Stimulated activated CD8-positive, alpha-beta memory T cell treated with anti-CD3 and anti-CD28 coated beads, Interleukin-4, amount 100 ng/mL, for 24 hours (primary cell): ENCODE results near the gene CFAP58.

Source experiments
- DNase-seq: peaks from one replicate; pipeline ENCODE4 v3.0.0-alpha.2; 2020; ENCODE audit warnings: low read depth

CFAP58 gene

DNA sequence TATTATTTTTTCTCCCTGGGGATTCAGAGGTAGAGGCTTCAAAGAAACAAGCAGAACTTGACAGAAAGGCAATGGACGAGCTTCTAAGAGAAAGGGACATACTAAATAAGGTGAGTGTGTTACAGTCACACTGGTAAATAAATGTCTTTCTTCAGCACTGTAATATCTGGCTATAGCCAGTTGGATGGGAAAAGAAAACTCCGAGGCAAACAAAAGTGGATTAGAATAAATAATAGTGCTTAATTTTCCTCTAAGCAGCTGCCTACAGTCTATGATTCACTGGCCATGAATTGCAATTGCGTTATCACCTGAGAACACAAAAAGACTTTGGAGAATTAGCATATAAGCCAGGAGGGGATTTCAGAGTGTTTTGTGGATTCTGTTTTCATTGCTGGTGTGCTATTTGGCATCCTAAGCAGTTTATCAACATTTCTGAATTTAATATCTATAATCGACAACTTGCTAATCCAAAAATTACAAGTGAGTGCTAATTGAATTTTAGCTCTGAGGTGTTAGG lies 23.2 kb downstream of the CFAP58 start:
- no peak for DNase-seq

DNA sequence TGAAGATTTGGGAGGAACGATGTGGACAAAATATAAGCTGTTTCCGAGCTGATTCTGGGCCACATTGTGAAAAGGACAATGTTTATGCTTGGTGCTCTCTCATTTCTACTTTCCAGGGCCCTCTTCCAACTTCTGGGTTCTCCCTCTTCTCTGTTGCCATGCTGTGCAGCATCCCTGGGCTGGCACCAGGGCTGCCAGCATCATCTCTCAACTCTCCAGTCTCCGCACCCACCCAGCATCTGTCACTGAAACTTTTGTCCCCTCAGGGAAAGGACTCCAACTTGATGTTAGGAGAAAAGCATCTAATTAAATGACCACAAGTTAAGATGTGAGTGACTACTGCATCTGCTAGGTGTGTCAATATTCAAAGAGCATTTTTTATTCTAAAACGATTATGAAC lies 26.7 kb downstream of the CFAP58 start:
- no peak for DNase-seq

DNA sequence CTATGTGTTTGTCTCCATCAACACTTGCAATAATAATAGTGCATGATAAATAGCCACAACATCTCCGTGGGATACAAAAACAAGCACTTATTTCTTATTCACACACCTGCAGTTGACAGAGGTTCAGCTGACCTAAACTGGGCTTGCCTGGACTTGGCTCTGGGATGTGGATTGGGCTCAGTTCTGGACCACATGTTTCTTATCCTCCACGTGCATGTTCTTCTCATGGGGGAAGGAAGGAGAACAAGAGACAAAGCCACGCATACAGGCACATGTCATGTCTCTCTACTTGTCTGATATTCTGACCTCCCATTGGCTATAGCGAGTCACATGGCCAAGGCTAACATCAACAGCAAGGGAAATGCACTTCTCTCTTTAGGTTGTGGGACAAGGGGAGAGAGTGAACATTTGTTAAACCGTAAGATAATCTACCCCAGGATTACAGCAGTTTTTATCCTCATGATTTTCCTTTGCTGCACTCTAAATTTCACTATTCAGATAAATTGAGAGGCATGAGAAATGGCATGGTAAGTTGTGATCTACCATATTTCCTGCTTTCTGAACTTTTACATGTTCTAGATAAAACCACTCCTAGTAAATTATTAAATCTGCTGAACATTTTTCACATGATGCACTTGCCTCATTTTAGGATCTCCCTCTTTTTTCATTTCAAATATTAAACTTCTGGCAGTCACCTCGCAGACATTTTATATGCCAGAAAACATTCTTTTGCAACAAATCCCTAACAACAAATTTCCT lies 33.7 kb downstream of the CFAP58 start:
- DNase-seq, result no peak

DNA sequence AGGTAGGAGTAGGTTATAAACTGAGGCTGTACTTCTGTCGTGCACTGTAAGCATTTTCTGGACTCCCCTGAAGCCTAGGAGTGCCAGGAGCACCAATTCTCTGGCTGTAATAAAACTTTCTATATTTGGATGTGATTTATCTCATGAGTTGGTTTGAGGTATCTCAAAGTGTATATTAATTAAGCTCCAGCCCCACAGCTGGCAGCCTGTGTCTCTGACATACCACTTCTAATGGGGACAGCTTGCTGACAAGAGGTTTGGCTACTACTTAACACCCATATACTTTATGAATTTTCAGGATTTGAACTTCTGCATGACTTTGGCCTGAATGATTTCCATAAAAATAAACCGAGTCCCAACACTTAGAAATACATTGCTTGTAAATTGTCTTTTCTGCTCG lies 35.2 kb downstream of the CFAP58 start:
- DNase-seq, result no peak

DNA sequence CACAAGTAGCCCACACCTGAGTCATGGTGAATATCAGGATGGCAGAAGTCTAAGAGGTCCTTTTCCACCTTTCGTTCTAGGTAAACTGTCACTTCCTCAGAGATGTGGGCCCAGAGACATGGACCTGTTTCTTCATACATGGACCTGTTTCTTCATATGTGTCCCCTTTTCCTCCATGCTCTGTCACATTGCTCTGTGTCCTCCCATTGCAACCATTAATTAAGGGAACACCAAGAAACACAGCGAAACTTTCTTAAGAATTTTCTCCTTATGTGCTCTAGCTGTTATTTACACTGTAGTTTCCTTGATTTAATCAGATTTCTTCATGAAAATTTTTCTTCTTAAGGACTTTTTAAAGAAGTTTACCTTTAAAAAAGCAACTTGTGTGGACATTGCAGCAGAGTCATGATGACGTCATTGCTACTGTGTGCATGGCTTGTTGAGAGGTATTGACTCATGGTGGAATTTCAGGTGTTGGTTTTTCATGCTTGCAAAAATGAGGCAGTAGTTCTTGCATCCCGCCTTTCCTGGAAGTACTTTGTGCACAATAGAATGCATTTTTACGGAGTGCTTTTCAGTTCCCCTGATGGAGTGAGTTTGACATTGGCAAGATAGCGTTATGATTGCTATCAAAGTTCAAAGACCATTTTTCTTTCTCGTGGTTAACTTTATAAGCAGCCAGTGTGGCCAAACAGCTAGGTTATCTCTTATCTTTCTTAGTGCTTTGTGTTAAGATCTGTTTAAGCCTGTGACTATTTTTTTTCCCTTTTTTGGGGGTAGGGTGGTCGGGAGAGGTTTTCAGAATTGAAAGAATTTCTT lies 37.7 kb downstream of the CFAP58 start:
- DNase-seq, result no peak

DNA sequence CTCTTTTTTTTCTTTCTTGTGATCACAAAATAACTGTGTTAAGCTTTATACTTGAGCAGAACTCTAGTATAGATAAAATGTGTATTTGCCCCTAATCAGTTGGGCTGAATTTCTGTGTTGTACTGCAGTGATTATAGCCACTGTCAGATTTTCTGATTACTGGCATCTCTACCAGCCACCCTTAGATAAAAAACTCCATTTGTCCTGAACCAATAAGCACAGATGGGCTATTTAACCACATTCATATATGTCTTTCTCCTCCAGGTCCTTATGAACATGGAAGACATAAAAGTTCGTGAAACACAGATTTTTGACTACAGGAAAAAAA lies 38.3 kb downstream of the CFAP58 start:
- DNase-seq, result no peak

DNA sequence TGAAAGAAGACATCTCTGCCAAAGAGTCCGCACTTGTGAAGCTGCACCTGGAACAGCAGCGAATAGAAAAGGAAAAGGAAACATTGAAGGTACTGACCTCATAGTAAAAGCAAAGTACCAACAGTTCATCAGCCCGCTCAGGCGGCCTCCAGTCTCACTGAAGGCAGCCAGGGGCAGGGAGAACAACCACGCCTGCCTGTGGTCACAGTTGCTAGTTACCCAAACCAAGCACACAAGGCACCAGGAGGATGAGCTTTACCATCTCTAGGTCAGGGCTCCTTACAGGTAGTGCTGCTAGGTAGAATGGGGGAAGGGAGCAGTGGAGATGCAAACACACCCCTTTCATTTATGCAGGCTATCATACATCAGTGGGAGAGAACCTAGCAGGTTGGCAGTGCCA lies 39.8 kb downstream of the CFAP58 start:
- no peak for DNase-seq

DNA sequence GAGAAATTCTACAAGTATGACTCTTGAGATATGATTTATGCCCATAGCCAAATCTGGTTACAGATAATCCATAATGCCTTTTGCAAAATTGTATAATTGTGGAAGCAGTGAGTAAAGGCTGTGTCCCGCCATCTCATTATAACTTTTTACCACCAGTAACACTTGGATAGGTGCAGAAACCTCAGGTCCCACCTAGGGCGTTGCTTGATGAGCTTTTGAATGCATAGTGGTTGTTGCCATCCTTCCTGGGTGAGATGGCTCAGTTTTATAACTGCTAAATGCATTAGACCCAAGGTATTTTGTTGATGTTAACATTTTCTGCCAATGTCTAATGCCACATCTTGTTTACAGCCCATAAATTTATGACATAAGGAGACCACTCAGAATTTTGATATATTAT lies 42.9 kb downstream of the CFAP58 start:
- DNase-seq, result no peak

DNA sequence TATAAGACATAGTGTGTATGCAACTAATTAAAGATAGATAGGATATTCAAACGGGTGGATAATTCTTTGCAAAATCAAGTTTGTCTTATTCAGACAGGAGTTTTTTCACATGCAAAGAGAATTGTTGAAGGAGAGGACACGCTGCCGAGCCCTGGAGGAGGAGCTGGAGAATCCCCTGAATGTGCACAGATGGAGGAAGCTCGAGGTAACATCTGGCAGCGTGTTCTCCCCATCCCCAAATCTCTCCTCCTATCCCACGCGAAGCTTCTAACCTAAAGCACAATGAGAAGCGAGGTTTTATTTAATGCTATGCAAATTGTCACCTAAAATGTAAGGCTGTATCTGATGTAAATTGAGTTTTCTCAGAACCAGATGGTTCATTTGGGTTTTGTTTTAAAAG lies 50.0 kb downstream of the CFAP58 start:
- no peak for DNase-seq

DNA sequence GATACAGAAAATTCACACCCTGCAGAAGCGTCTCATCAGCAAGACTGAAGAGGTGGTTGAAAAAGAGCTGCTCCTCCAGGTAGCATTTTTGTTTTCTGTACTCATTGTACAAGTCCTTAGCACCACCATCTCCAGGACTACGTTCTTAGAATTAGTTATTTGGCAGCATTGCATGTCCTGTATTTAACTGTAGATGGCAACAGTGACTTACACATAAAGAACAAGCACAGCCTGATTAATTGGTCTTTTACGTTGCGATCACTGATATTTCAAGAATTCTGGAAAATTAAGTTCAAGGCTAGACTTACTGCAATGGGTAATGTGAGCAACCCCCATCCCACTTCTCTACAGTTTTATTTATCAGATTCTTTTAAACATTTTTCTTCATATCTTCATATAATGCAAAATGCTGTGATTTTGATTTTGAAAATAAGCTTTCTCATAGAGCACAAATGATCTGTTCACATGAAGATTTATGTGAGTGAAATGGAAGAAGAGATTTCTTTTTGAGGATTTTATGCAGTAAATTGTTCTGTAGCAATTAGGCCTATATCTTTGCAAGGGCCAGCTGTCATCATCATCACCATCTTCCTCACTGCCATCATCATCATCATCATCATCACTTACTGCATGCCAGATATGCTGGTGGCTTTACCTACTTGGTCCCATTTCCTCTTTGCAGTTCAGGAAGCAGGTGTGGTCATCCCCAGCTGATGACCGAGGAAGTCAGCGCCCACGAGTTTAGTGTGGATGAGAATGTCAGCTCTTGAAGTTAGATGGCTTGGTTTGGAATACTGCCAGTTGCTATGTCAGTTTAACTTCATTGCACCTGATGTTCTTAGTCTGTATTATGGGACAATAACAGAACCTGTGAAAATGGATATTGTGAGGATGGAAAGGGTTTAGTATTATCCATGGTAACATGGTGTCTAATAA lies 53.4 kb downstream of the CFAP58 start:
- no peak for DNase-seq

DNA sequence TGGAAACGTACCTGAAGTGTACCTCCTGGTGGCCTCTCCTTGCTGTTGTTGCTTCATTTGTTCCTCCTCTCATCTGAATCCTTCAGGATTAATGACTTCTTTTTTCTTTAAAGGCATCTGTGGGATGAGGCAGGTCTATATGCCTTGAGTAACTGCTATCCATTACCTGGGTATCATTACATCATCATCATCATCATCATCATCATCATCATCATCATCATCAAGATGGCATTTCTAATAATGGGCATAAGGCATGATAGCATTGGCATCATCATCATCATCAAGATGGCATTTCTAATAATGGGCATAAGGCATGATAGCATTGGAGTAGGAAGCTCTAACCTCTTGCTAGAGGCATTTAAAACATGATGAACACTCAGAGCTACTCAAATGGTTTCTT lies 59.9 kb downstream of the CFAP58 start:
- no peak for DNase-seq

DNA sequence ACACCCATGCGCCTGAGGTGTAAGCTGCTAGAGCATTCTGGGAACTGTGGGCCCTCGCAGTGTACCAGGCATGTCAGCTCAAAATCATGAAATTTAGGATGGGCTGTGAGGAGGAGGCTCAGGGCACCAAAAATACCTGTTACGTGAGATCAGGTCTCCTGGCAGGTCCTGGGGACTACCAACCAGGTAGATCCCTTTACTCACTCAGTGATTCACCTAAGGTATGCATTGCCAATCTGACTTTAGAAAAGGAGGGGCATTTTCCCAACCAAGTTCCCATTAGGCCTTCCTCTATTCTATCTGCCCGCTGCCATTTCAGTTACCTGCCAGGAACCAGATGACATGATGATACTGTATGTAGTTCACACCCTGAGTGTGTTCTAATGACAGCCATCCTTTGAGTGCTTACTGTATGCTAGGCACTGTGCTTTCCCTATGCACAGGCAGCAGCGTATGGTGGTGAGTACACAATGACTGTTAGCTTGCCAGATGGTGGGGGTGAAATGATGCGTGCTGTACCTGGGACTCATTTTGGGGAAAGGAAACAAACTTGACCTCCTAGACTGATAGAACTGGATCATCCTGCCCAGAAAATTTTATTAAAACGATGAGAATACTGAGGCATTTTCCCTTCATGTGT lies 62.0 kb downstream of the CFAP58 start:
- no peak for DNase-seq

DNA sequence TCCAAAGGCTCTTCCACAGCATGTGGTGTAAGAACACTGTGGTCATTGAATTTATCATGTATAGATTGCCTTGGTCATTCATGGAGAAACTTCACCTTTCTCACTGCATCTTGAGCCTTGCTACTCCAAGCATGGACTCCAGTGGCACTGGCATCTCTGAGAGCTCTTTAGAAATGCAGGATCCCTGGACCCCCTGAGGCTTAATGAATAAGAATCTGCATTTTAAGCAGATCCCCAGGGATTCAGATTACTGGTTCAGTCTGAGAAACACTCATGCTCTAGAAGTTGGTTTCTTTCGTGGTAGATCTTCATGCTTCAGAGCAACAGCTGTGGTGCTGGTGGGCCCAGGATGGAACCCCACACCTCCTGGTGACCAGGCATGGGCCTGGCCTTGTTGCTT lies 63.2 kb downstream of the CFAP58 start:
- DNase-seq, result no peak

DNA sequence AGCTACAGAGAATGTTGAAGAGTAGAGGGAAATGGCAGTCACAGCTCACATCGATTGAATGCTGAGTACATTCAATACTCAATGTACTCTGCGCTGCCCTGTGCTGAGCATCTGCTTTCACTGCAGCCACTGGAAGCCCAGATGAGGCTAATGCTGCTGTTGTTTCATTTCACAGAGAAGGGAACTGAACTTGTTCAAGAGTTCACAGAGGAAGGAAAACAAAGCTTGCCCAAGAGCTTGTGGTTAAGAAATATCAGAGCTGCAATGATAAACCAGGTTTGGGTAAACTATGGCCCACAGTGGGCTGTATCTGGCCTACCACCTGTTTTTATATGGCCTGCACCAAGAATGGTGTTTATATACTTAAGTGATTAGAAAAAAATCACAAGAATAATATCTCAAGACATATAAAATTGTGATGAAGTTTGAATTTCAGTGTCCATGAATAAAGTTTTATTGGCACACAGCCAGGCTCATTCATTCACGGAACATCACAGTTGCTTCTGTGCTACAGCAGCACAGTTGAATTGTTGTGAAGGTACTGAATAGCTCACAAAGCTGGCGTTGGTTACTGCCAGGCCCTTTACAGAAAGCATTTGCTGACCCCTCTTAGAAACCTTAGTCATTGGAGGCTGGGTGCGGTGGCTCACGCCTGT lies 64.1 kb downstream of the CFAP58 start:
- DNase-seq, result no peak

DNA sequence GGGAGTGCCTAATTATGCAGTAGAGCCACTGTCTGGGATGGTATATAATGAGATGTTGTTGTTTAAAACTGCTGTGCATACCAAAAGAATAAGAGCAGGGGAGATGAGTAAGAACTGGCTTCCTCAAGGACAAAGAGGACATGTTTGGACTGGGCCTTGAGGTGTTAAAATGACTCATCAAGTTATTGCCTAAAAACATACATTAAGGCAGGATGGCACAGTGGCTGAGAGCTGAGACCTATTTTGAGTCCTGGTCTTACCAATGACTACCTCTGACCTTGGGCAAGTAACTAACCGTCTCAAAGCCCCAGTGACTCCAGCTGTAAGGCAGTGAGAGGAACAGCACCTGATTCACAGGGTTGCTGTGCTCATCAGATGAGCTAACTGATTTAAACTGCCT lies 71.1 kb downstream of the CFAP58 start:
- DNase-seq, result no peak

DNA sequence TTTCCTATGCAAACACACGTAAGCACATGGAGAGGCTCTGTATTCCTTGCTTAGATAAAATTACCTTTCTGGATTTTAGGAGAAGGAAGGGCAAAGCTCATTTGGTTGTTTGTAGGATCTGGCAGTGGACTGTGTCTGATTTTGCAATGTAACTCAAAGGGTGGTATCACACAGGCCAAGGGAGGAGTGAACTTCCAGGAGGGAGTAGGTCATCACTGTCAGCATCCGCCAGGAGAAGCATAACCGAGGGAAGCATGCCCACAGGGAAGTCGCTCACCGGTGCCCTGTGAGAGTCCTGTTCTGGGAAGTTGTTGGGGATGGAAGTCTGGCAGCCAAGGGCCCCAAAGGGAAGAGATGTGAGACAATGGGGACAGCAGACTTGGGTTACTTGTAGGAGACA lies 74.4 kb downstream of the CFAP58 start:
- DNase-seq, result no peak

DNA sequence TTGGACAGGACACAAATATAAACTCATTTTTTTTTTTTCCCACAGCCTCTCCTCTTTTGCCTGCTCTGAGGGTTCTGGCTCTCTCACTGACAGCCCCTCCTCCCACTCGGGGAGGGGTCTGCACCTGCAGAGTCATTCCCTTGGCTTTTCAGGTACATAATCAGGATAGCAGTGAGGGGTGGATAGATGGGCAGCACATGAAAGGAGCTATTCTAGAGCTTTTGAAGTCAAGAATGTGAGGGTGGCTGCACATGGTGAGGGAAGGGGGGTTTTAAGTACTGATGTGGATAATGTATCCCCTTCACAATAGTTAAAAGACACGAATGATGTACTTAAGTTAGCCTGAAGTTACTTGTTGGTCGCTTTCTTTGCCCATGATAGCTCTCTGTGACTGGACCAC lies 76.2 kb downstream of the CFAP58 start:
- no peak for DNase-seq

DNA sequence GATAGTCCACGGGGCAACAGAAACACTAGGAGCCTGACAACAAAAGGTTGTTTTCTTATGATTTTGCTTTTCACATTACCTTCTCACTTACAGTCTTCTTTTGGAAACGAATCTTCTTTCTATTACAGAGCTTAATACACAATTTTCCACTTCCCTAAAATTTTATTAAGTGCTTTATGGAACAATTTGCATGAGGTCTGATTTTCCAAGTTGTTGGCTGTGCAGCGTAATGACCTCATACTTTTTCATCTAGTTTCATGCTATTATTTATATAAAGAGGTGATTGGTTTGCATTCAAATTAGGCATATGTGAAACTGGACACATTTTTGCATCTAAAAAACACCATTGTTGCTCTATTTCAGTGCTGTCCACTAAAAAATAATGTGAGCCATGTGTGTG lies 76.7 kb downstream of the CFAP58 start:
- DNase-seq, result no peak

DNA sequence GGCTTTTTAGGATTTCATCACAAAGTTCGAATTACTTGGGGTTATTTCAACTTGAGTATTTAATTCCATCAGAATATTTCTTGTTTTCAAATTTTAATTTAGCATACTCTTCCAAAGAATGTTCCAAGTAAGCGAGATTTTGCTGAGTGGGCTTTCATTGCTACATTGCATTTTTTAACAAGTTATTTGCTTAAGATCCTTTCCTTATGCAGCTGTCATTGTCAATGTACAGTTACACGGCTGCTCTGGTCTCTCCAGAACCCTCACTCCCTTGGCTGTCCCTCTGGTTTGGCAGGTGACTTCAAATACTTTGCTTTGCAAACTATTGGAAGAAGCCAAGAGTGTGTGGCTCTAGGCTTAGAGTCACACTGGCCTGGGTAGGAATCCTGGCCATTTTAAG lies 80.0 kb downstream of the CFAP58 start:
- DNase-seq, result no peak

DNA sequence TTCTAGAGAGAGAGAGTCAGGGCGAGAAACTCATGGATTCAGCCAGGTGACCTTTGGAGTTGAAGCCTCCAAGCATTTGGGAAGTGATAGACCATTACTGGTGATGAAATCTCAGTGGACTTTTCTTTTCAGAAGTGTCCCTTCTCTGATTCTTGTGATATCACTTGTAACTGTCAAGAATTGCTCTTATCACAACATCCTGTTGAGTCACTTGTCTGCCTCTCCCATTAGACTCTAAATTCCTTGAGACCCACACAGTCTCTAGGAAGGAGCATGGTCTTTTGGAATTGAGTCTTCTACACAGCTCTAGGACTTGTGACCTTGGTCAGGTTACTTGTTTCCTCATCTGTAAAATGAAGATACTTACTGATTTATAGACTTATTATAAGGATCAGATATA lies 81.0 kb downstream of the CFAP58 start:
- DNase-seq, result no peak

DNA sequence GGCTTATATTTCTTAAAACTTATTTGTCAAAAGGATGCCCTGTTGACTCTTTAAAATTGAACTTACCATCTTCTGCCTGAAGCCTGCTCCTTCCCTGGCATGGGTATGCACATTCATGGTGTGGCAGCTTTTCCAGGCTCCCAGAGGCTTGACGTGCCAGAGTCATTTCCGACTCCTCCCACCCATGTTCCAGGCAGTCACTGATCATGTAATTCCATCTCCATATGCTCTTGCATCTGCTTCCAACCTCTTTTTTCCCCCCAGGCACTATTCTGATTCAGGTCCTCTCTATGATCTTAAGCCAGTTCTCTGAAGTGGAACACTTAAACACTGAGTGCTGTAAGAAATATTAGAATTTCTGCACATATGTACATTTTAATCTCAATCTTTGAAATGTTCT lies 82.2 kb downstream of the CFAP58 start:
- no peak for DNase-seq

DNA sequence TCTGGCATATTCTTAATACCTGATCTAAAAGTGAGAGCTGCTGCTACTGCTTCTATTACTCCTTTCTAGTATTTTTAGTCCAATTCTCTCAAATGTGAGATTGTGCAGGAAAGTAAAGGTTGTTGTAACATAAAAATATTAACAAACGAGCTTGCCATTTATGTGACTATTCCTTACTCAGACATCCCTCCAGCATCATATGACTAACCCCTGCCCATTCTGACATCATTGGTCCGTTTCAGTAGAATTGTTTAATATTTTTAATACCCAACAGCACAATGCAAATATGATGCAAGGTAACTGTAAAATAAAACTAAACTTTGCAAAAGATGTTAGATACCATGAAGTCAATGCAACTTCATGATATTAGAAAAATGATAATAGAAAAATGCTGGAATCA lies 83.6 kb downstream of the CFAP58 start:
- no peak for DNase-seq
